GM23338 (cell line): ENCODE results near the gene ATP1A4. TPM values are rescaled to one million over a fixed set of nuclear protein-coding genes. Genes with fewer than 3 reads are reported as not detected.

Experiments used
- ATAC-seq: fragments of 200-7000 bp; cut with Tn5 transposase; 3 replicates; pipeline ENCODE4 v1.9.1; 2020
- DNase-seq: peaks from one replicate; pipeline ENCODE4 v3.0.0-alpha.2; 2015; ENCODE audit warnings: low spot score
- H2AFZ ChIP-seq: fragments of 200-600 bp; sonication (generic); 2 replicates; pipeline ENCODE4 v1.8.0; 2016; ENCODE audit warnings: antibody characterized with exemption, mild to moderate bottlenecking, moderate library complexity
- H3F3A ChIP-seq: fragments of 200-600 bp; sonication (generic); replicated peaks from 2 replicates; pipeline ENCODE4 v1.8.0; 2017; ENCODE audit warnings: antibody characterized with exemption, mixed run types, low read depth
- H3K27ac ChIP-seq: fragments of 200-600 bp; sonication (generic); 2 replicates; pipeline ENCODE4 v1.6.1; 2016; ENCODE audit warnings: low read depth
- H3K27me3 ChIP-seq: fragments of 200-600 bp; sonication (generic); 2 replicates; pipeline ENCODE4 v1.8.0; 2016; ENCODE audit warnings: mild to moderate bottlenecking, mixed run types, moderate library complexity; ENCODE audit not compliant: insufficient read depth
- H3K36me3 ChIP-seq: fragments of 200-600 bp; sonication (generic); 2 replicates; pipeline ENCODE4 v1.8.0; 2016; ENCODE audit warnings: mild to moderate bottlenecking; ENCODE audit not compliant: insufficient read depth
- H3K4me1 ChIP-seq: fragments of 200-600 bp; sonication (generic); 2 replicates; pipeline ENCODE4 v1.8.0; 2016; ENCODE audit warnings: mild to moderate bottlenecking, moderate library complexity; ENCODE audit not compliant: insufficient read depth
- H3K4me2 ChIP-seq: fragments of 200-600 bp; sonication (generic); 2 replicates; pipeline ENCODE4 v1.7.1; 2017; ENCODE audit warnings: mixed run types
- H3K4me3 ChIP-seq: fragments of 200-600 bp; sonication (generic); 2 replicates; pipeline ENCODE4 v1.6.1; 2016; ENCODE audit warnings: mixed run types
- H3K79me2 ChIP-seq: fragments of 200-600 bp; sonication (generic); replicated peaks from 2 replicates; pipeline ENCODE4 v1.8.0; 2017; ENCODE audit warnings: mild to moderate bottlenecking; ENCODE audit not compliant: insufficient read depth
- H3K9me2 ChIP-seq: fragments of 200-600 bp; sonication (generic); 2 replicates; pipeline ENCODE4 v1.8.0; 2017; ENCODE audit not compliant: insufficient read depth
- H4K20me1 ChIP-seq: fragments of 200-600 bp; sonication (generic); replicated peaks from 2 replicates; pipeline ENCODE4 v1.8.0; 2017; ENCODE audit warnings: mild to moderate bottlenecking; ENCODE audit not compliant: insufficient read depth
- H3K27ac Mint-ChIP-seq: 2 replicates; pipeline ENCODE4 v1.8.0; 2020; ENCODE audit warnings: inconsistent platforms, mild to moderate bottlenecking, moderate library complexity, mixed read lengths
- H3K27me3 Mint-ChIP-seq: 3 replicates; pipeline ENCODE4 v1.8.0; 2022; ENCODE audit warnings: low read depth, mild to moderate bottlenecking, moderate library complexity, mixed read lengths, inconsistent platforms; ENCODE audit not compliant: insufficient read depth, poor library complexity
- H3K36me3 Mint-ChIP-seq: 3 replicates; pipeline ENCODE4 v1.8.0; 2021; ENCODE audit warnings: low read depth, mild to moderate bottlenecking, inconsistent platforms, moderate library complexity, mixed read lengths
- H3K4me1 Mint-ChIP-seq: 3 replicates; pipeline ENCODE4 v1.8.0; 2020; ENCODE audit warnings: mild to moderate bottlenecking, inconsistent platforms, mixed read lengths
- H3K4me3 Mint-ChIP-seq: 3 replicates; pipeline ENCODE4 v1.8.0; 2021; ENCODE audit warnings: moderate library complexity, mild to moderate bottlenecking, inconsistent platforms, mixed read lengths
- H3K9me3 Mint-ChIP-seq: 3 replicates; pipeline ENCODE4 v1.8.0; 2020; ENCODE audit warnings: moderate library complexity, mild to moderate bottlenecking, inconsistent platforms, mixed read lengths
- CREB1 ChIP-seq: fragments of 250-450 bp; sonication (Bioruptor Pico); IDR thresholded peaks from 2 replicates; pipeline ENCODE4 v1.5.0; 2020; ENCODE audit warnings: low read depth, mild to moderate bottlenecking, moderate library complexity
- EZH2 ChIP-seq: fragments of 200-600 bp; sonication (generic); IDR thresholded peaks from one replicate; pipeline ENCODE4 v1.8.0; 2017; ENCODE audit warnings: antibody characterized with exemption, mild to moderate bottlenecking, low read depth; ENCODE audit not compliant: unreplicated experiment
- NANOG ChIP-seq: IDR thresholded peaks from 2 replicates; pipeline ENCODE4 v1.6.1; 2016; ENCODE audit warnings: antibody characterized with exemption, borderline replicate concordance
- REST ChIP-seq: IDR thresholded peaks from one replicate; pipeline ENCODE4 v1.6.1; 2018; ENCODE audit warnings: antibody characterized with exemption; ENCODE audit not compliant: unreplicated experiment
- STAT1 ChIP-seq: IDR thresholded peaks from one replicate; pipeline ENCODE4 v1.6.1; 2016; ENCODE audit warnings: antibody characterized with exemption; ENCODE audit not compliant: unreplicated experiment
- ZNF114 ChIP-seq: fragments of 250-450 bp; sonication (Bioruptor Pico); IDR thresholded peaks from 2 replicates; pipeline ENCODE4 v1.5.0; 2020; ENCODE audit warnings: mild to moderate bottlenecking, moderate library complexity
- ZNF331 ChIP-seq: fragments of 250-450 bp; sonication (Bioruptor Pico); IDR thresholded peaks from 2 replicates; pipeline ENCODE4 v1.5.0; 2020; ENCODE audit warnings: low read depth, mild to moderate bottlenecking, moderate library complexity
- ZNF462 ChIP-seq: fragments of 250-450 bp; sonication (Bioruptor Pico); IDR thresholded peaks from 2 replicates; pipeline ENCODE4 v1.5.0; 2020; ENCODE audit warnings: mild to moderate bottlenecking, moderate library complexity
- polyA plus RNA-seq: library from polyadenylated mRNA; unstranded; fragments of >200 nt; fragmentation: Nextera tagmentation; extraction: Ambion mirVana; gene quantifications from 2 replicates; pipeline ENCODE4 v1.2.1, GENCODE V29; 2016
- total RNA-seq: library from RNA; depleted of rRNA; stranded (reverse); fragments of >200 nt; shearing (Covaris generic); gene quantifications from 2 replicates; pipeline ENCODE4 v1.2.3, GENCODE V29; 2014
- TF ChIP-seq, protein P1 (sequence below): IDR thresholded peaks from 2 replicates; pipeline ENCODE4 v1.6.1; 2016; ENCODE audit warnings: antibody characterized with exemption

The ATP1A4 gene
- total and polyA plus RNA-seq, 2 experiments from 2014 or later = 0.27 to 0.63 TPM

GRCh38 chr1:160134791-160135572 is 16.4 kb upstream of the ATP1A4 start (continued):
- no peak for TF ChIP-seq ZNF462
- no peak for TF ChIP-seq STAT1
- no peak for TF ChIP-seq NANOG
- no peak for TF ChIP-seq ZNF331
- TF ChIP-seq, protein P1, sequence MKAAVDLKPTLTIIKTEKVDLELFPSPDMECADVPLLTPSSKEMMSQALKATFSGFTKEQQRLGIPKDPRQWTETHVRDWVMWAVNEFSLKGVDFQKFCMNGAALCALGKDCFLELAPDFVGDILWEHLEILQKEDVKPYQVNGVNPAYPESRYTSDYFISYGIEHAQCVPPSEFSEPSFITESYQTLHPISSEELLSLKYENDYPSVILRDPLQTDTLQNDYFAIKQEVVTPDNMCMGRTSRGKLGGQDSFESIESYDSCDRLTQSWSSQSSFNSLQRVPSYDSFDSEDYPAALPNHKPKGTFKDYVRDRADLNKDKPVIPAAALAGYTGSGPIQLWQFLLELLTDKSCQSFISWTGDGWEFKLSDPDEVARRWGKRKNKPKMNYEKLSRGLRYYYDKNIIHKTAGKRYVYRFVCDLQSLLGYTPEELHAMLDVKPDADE = no peak

- Histone ChIP-seq H3K36me3 (no peaks in the 10 kb centered on the region; the same call in 1 of the 2 replicates), H2AFZ (no peak overlapping the region), H3K27me3 (no peaks in the 10 kb centered on the region), H3K27ac (no peak overlapping the region), H3K4me1 (no peaks in the 10 kb centered on the region), H4K20me1 (no peaks in the 10 kb centered on the region; the same call in 1 of the 2 replicates), H3K79me2 (no peaks in the 10 kb centered on the region), H3K9me2 (no peaks in the 10 kb centered on the region), H3K4me3 (no peak overlapping the region), H3K4me2 (no peak overlapping the region), H3F3A (no peaks in the 10 kb centered on the region)
- ATAC-seq (no peak), DNase-seq (no peak)
- H3K4me1 Mint-ChIP-seq = no peaks in the 10 kb centered on the region
- H3K4me3 Mint-ChIP-seq = no peak overlapping the region
- peaks cover 76% of the 10 kb centered on the region for H3K36me3 Mint-ChIP-seq
- peak overlapping the region; percentile 66; the same call in 1 of the 2 replicates for H3K27ac Mint-ChIP-seq
- H3K27me3 Mint-ChIP-seq = peaks cover 7% of the 10 kb centered on the region
- H3K9me3 Mint-ChIP-seq = no peaks in the 10 kb centered on the region
- TF ChIP-seq ZNF331 (no peak), NANOG (no peak), ZNF114 (CRISPR knock-in tag) (no peak), CREB1 (no peak), REST (no peak), EZH2 (no peak), STAT1 (no peak)
These were observed 15.1 kb upstream of the ATP1A4 start for GRCh38 chr1:160136121-160136925.
